NOMO-1 treated with dmso at 0.1 percent for 144 hours (cell line): ENCODE measurements around the gene SLC25A44.

Source experiments
- DNase-seq: peaks from one replicate; lab custom pipeline; 2025; ENCODE audit not compliant: unreplicated experiment; lab: John Stamatoyannopoulos, UW

The SLC25A44 gene, protein sequence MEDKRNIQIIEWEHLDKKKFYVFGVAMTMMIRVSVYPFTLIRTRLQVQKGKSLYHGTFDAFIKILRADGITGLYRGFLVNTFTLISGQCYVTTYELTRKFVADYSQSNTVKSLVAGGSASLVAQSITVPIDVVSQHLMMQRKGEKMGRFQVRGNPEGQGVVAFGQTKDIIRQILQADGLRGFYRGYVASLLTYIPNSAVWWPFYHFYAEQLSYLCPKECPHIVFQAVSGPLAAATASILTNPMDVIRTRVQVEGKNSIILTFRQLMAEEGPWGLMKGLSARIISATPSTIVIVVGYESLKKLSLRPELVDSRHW

DNA sequence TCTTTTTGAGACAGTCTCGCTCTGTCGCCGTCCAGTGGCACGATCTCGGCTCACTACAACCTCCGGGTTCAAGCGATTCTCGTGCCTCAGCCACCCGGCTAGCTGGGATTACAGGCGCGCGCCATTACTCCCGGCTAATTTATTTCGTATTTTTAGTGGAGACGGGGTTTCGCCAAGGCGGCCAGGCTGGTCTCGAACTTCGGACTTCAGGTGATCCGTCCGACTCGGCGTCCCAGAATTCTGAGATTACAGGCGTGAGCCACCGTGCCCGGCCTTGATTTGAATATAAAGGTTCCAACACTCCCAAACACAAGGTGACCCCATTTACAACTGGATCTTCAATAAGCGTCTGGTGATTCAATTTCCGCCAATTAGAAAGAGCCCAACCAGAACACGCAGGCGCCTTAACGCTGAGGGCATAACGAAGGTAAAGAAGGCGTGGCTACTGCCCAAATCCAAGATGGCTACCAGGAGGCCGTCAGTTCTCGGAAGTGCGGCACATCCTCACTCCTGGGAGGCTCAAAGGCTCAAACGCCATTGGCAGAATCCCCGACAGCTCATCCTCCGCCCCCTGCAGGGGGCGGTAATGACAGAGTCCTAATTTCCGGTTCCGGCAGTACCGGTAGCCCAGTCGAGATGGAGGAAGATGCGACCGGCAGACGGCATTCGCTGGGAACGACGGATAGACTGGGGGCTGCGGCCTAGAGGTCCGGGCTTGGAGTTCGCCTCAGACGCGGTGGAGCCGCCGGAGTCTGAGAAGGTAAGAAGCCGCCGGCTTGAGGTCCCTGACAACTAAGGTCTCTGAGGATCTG, at the start of gene SLC25A44:
Gene SLC25A44 (plus strand): TSS at position 617 of the 812 bp plus-strand sequence. CDS start 5,744 bp downstream, outside the sequence.
- peak; percentile 99 for DNase-seq

DNA sequence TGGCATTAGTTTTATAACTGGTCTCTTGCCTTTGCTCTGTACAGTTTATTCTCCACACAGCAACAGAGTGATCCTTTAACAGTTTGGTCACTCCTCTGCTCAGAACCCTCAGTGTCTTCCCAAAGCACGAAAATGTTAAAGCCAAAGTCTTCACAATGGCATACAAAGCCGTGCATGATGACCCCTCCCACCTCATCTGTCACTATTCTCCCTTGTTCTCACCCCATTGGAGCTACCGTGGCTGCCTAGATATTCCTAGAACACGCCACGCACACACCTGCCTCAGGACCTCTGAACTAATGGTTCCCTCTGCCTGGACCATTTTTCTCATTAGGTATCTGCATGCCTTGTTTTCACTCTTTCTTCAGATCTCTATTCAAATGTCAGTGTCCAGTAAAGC, 49.2 kb upstream of the SLC25A44 start:
- no peak for DNase-seq

DNA sequence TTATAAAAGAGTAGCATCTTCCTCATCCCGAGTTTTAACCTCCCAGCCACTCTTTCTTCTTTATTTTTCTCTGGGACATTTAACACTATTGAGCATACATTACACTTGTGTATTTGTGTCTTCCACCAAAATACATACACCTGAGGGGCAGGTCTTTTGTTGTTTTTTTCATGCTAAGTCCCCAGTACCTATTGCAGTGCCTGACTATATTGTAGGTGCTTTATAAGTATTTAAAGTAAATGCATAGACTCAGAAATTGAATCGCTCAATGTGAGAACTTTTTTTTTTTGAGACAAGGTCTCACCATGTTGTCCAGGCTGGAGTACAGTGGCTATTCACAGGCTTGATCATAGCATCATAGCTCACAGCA, 48.3 kb upstream of the SLC25A44 start:
- no peak for DNase-seq

DNA sequence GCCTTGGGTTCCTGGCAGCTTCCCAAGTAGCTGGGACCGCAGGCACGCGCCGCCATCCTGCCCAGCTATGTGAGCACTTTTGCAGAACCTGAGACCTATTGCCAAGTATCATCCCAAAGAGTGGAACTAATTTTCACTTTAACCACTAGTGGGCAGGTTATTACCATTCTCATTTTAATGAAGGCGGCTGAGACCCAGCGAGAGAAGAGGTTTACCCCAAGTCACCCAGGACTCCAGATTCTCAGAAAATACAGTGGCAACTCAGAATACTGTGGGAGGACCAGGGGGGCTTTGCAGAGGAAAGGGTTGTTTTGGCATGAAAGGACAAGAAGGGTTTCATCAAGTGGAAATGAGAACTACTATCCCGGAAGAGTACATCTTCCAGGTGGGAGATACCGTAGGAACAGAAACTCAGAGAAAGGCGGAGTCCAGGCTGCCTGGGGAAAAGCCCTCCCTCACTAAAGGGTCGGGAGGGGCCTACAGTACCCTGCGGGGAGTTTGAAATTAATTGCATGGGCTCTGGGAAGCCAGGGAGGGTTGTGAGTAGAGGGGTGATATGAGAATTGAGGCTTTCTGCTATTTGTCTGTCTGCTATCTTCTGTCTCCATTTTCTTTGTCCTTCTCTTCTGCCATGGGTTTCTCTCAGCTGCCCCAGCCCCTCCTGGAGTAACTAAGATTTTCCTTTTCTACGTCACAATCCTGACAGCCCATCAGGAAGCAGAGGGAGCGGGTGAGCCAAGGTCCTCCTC, 47.7 kb upstream of the SLC25A44 start:
- DNase-seq: peak; percentile 68

DNA sequence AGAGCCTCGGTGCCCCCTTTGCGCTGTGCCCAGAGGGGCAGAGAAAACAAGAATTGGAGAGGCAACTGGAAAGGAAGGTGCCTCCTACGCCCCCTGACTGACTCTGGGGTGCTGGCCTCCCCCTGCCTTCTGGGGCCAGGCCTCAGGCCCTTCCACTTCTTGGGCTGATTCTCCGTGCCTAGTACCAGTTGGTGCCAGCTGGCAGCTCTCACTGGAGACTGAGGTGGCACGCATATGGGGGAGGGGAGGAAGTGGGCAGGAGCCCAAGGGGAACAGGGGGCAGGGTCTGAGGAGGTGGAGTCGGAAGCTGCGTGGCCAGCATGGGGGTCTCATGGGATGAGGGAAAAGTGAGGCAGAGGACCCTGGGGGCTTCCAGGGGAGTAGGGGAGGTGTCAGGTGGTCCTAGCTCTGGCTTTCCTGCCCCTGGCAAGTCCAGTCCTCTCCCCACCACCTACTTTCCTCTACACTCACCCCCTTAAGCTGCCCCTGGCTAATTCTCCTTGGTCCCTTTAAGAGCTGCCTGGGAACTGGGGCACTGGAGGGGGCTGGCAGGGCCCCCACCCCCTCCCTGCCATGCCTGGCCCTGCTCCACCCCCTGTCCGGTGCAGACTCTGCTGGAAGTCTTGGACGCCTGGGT, 47.0 kb upstream of the SLC25A44 start:
- no peak for DNase-seq

DNA sequence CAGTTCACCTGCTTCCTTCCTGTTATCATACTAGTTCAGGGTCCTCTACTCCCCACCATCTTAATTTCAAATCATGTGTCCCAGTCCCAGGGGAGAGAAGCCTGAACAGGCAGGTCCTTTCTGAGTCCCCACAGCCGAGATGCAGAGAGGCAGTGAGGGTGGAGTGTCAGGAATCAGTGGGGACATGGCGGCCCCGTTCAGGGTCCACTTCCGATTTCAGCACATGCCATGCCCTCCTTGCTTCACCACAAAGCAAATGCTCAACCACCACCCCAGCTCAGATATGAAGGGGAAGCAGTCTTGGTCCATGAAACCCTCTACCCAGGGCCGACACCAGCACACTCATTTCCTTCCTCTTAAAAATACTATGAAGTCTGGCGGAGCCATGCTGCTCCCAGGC, 45.7 kb upstream of the SLC25A44 start:
- DNase-seq: peak; percentile 70

DNA sequence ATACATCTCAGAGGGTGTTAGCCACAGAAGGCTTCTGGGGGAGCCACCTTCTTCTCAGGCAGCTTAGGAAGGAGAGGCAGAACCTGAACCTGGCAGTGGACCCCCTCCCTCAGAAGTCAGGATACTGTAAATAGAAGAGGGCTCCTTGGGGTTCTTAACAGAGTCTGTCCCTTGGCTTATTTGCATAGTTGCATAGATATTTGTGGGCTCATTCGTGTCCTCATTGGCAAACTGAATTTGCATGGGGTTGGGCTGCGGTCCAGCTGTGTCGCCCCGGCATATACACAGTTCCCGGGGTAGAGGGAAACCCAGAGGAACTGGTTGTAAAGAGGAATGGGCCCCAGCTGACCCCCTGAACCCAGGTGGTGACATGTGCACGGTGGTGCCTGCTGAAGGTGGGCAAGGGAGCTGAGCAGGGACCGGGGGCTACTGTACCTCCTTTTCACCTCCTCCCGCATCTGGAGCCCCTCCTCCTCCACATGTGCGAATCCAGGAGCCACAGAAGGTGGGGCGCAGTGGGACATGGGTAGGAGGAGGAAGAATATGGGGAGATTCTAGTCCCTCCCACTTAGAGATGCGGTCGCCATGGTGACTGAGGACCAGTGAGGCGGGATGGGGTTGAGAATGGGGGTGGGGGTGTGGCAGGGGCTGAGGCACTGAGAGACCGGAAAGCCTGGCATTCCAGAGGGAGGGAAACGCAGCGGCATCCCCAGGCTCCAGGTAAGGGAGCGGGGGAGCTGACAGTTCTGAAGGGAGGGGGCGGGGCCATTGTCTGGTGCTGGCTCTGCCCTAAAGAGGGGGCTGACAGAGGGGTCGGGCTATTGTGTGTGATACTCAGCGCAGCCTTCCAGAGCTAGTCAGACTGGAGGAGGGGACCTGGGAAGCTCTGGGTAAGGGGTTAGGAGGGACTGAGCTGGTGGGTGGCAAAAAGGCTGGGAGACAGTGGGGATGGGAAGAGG, 44.3 kb upstream of the SLC25A44 start:
- no peak for DNase-seq

DNA sequence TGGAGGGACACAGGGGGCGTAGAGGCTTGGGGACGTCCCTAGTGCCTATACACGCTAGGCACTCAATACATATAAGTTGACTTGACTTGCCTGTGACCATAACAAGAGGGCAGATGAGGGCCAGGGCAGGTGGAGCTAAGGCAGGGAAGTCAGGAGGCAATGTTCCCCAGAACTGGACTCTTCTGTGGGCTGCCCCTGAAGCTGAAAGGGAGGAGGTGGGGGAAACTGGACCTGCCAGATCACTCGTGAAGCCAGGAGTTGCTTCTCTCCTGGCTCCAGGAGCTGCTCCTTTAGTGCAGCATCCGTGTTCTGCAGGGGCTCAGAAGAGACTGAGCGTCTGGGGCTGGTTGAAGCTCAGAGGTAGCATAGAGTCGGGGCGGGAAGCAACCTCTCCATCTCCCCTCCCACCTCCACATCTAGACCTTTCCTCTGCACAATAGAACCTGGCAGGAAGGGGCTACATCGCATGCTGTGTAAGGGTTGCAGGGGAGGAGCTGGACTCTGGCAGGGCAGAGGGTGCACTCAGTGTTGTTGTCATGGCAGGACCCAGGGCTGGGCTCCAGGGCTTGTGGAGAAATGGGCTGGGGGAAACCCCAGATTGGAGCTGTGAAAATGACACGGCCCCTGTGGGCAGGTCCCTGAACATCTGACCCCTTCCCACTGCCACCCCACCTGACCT, 43.4 kb upstream of the SLC25A44 start:
- no peak for DNase-seq

DNA sequence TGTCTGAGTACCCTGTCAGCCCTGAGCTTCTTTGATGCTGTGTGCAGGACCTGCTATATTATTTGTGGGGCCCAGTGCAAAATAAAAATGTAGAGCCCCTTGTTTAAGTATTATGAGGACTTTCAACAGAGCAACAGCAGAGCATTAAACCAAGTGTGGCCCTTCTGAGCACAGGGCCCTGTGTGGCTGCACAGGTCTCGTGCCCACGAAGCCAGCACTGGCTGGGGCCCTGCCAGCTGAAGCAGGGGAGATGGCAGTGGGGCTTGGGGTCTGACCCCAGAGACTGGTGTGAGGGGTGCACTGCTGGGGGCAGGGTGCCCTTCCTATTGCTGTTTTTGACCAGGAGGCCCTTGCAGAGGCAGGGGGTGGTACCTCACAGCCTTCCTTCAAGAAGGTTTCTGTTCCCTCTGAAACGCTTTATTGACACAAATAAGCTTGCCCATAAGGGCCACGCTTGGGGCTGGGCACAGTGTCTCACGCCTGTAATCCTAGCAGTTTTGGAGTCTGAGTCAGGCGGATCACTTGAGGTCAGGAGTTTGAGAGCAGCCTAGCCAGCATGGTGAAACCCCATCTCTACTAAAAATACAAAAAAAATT, 42.7 kb upstream of the SLC25A44 start:
- DNase-seq: peak; percentile 51

DNA sequence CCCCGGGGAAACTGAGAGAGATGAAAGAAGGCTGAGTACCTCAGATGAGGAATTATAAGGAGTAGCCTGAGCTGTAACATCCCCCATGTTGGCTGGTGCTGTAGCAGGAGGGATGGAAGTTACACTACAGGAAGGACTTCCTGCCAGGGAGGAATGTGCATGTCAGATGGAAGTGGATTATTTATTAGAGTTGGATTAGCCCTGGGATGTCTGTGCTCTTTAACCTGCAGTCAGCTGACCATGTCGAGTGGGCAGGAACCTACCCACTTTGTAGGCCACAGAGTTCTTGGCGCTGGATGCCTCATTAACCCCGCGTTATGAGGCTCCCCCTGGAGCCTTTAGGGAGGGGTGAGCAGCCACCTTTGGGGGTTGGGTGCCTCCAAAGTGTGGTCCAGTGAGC, 41.3 kb upstream of the SLC25A44 start:
- no peak for DNase-seq

DNA sequence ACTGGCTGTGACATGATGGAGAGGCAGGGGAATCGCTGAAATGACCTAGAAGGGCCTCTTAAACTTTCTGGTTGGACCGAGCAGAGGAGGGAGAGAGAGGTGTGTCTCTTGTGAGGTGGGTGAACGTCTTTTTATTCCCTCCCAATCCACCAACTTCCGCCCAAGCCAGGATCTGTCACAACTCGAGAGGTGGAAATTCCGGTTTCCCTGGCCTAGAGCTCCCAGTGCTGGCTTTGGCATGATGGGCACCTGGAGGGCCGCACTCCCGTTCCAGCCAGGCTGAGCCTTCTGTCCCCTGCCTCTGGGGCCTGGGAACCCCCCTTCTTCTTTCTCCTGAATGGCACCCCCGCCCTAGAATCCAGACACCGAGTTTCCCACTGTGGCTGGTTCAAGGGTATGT, 40.5 kb upstream of the SLC25A44 start, which contains the start of gene SEMA4A:
Gene SEMA4A (plus strand): TSS at position 224 of the 400 bp plus-strand sequence. CDS start 994 bp downstream, outside the sequence.
- no peak for DNase-seq

DNA sequence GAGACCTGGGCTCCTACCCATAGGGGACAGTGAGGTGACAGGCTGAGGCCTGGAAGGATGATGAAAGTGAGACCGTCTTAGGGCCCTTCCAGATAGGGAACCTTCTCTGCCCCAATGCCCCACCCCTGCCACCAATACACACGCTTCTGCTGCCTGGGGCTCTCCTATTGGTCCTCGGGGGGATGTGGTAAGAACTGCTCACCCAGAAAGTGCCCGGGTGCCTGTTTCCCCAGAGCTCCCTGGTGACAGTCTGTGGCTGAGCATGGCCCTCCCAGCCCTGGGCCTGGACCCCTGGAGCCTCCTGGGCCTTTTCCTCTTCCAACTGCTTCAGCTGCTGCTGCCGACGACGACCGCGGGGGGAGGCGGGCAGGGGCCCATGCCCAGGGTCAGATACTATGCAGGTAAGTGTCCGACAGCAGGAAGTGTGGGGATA, 39.6 kb upstream of the SLC25A44 start:
- DNase-seq: peak; percentile 93

DNA sequence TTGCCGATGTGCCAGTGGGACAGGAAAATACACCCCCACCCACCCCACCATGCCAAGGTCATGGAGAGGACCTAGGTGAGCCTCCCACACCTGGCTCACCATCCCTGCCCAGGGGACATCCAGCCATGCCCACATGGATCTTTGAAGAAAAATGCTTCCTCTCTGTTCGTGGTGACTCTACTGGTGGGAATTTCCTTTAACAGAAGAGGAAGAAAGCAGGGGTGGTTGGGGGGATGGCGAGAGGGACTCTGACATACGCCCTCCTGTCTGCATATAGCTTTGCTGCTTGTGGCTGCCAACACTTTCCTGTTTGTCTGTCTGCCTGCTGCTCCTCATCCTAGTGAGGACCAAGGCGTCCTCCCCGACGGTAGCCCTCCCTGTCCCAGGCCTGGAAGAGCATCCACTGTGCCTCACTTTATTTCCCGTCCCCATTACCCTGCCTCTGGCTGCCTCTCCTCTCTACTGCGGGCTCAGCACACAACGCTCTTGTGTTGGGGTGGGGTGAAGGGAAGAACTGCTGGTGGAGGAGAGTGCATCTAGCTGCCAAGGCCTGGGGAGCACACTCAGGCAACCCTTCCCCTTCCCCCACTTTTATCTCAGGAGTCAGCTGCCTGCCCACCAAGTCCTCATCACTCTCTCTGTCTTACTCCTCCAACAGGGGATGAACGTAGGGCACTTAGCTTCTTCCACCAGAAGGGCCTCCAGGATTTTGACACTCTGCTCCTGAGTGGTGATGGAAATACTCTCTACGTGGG, 38.0 kb upstream of the SLC25A44 start:
- no peak for DNase-seq

DNA sequence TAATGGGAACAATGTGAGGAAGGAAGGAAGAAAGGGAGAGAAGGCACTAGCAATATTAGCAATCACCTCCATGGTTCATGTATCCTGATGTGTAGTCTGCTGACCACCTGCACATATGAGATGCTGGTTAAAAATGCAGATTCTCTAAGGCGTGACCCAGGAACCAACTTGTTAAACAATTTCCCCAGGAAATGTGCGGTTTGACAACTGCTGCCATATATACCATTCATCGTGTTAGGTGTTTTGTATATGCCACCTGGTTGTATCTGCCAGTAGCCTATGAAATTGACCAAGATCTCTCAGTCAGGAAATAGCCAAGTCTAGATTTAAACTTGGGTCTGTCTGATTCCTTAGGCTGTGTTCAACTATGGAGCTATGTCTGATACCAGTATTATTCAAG, 36.4 kb upstream of the SLC25A44 start:
- no peak for DNase-seq

DNA sequence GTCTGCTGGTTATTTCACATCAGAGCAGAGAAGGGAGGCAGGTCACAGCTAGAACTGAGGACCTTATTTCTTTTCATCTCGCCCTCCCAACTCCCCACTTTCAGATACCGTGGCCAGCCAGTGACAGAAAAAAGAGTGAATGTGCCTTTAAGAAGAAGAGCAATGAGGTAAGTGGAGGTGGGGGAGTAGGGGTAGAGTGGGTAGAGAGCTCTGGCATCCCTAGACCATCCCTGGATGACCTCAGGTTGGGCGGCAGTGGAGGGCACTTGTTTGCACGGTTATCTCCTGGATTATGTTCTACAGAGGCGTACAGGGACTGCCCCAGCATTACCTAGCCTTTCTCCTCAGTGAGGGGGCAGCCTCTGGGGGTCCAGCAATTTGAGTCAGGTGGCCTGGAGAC, 35.9 kb upstream of the SLC25A44 start:
- DNase-seq: no peak

DNA sequence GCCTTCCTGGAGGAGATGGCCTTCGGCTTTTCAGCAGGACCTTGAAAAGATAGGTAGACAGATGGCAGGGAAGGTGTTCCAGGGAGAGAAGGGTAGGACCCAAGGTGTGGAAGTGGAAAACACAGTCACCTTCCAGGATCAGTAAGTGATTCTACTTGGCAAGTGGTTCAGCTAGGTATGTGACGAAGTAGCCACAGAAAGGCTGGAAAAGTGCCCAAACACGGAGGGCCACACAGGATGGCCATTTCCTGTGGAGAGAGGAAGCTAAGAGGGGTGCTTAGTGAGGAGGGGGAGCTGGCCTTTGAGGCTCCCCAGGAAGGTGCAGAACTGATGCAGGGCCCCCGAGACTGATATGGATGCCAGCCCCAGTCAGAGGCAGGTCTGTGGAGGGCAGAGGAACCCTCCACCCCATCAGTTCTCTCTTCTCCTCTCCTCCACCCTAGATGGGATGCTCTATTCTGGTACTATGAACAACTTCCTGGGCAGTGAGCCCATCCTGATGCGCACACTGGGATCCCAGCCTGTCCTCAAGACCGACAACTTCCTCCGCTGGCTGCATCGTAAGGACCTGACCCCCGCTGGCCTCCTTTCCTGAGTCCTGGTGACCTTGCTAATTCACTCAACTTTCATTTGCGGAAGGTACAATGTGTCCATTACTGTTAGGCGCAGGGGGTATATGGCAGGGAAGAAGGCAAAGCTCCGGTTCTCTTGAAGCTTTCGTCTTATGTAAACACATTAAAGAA, 33.7 kb upstream of the SLC25A44 start:
- no peak for DNase-seq

DNA sequence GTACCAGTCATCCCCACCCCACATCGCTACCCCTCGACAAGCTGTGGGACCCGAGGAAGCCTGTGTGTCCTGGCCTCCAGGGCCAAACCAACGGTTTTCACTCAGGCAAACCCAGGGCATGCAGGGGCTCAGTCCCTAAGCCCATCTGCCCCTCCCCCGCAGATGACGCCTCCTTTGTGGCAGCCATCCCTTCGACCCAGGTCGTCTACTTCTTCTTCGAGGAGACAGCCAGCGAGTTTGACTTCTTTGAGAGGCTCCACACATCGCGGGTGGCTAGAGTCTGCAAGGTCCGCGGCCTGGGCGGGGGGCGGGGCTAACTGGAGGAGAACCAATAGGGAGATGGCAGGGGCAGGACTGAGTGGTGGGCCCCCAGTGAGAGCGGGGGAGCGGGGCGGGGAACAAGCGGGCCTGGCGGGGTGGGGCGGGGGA, 33.1 kb upstream of the SLC25A44 start:
- no peak for DNase-seq
